ENCODE data around the gene PRUNE2.

DNA sequence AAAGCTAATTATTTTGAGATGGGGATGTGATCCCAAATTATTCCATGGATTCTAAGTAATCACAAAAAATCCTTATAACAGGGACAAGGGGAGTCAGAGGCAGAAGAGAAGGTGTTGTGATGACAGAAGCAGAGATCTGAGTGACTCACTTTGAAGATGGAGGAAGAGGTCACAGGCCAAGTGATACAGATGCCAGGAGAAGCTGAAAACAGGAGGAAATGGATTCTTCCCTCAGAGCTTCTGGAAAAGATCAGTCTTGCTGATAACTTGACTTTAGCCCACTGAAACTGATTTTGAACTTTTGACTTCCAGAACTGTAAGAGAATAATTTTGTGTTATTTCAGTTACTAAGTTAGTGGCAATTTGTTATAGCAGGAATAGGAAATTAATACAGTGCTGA, 341.6 kb downstream of the PRUNE2 start:
- TF ChIP-seq, protein P1, sequence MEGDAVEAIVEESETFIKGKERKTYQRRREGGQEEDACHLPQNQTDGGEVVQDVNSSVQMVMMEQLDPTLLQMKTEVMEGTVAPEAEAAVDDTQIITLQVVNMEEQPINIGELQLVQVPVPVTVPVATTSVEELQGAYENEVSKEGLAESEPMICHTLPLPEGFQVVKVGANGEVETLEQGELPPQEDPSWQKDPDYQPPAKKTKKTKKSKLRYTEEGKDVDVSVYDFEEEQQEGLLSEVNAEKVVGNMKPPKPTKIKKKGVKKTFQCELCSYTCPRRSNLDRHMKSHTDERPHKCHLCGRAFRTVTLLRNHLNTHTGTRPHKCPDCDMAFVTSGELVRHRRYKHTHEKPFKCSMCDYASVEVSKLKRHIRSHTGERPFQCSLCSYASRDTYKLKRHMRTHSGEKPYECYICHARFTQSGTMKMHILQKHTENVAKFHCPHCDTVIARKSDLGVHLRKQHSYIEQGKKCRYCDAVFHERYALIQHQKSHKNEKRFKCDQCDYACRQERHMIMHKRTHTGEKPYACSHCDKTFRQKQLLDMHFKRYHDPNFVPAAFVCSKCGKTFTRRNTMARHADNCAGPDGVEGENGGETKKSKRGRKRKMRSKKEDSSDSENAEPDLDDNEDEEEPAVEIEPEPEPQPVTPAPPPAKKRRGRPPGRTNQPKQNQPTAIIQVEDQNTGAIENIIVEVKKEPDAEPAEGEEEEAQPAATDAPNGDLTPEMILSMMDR (IDR thresholded peaks at IDR 0.05): no peak
- TF ChIP-seq POLR2A (IDR thresholded peaks at IDR 0.05): no peak

Data from Peyer's patch (tissue), 4 donors.